Activated naive CD8-positive, alpha-beta T cell treated with anti-CD3 and anti-CD28 coated beads, Interleukin-2, amount 50 U/mL, for 24 hours (primary cell): ENCODE measurements around the gene BPIFA3.

ENCODE experiments used
- ATAC-seq: fragments of 150-1000 bp; cut with Tn5 transposase; one replicate; pipeline ENCODE4 v1.10.0; 2021
- DNase-seq: peaks from one replicate; pipeline ENCODE4 v3.0.0; 2021
- H3K27ac Mint-ChIP-seq: one replicate; pipeline ENCODE4 v1.8.0; 2021; ENCODE audit warnings: mild to moderate bottlenecking, mixed read lengths
- H3K27me3 Mint-ChIP-seq: one replicate; pipeline ENCODE4 v1.8.0; 2021; ENCODE audit warnings: mixed read lengths
- H3K36me3 Mint-ChIP-seq: one replicate; pipeline ENCODE4 v1.8.0; 2021; ENCODE audit warnings: low read depth, mixed read lengths
- H3K4me1 Mint-ChIP-seq: one replicate; pipeline ENCODE4 v1.8.0; 2021; ENCODE audit warnings: mixed read lengths
- H3K4me3 Mint-ChIP-seq: one replicate; pipeline ENCODE4 v1.8.0; 2021; ENCODE audit warnings: mild to moderate bottlenecking, moderate library complexity, mixed read lengths
- H3K9me3 Mint-ChIP-seq: one replicate; pipeline ENCODE4 v1.8.0; 2021; ENCODE audit warnings: mixed read lengths

BPIFA3 gene

GRCh38 chr20:33236351-33236750 is 19.2 kb downstream of the BPIFA3 start:
- H3K9me3 Mint-ChIP-seq, result no peaks in the 10 kb centered on the region
- no peak for ATAC-seq
- H3K36me3 Mint-ChIP-seq, result no peaks in the 10 kb centered on the region

GRCh38 chr20:33237989-33238388 is 20.8 kb downstream of the BPIFA3 start:
- DNase-seq (no peak), ATAC-seq (no peak)
- no peaks in the 10 kb centered on the region for H3K4me1 Mint-ChIP-seq
- H3K4me3 Mint-ChIP-seq, result no peak overlapping the region
- H3K27me3 Mint-ChIP-seq, result peaks cover 13% of the 10 kb centered on the region
- H3K27ac Mint-ChIP-seq, result no peak overlapping the region
- H3K9me3 Mint-ChIP-seq, result no peaks in the 10 kb centered on the region
- no peaks in the 10 kb centered on the region for H3K36me3 Mint-ChIP-seq

More at GRCh38 chr20:33236351-33236750, 19.2 kb downstream of the BPIFA3 start:
- H3K27ac Mint-ChIP-seq, result no peak overlapping the region
- H3K4me1 Mint-ChIP-seq, result no peaks in the 10 kb centered on the region
- DNase-seq, result no peak
- no peak overlapping the region for H3K4me3 Mint-ChIP-seq
- peaks cover 11% of the 10 kb centered on the region for H3K27me3 Mint-ChIP-seq

- H3K9me3 Mint-ChIP-seq, result no peaks in the 10 kb centered on the region
- H3K27me3 Mint-ChIP-seq, result peaks cover 13% of the 10 kb centered on the region
- no peak overlapping the region for H3K27ac Mint-ChIP-seq
- no peaks in the 10 kb centered on the region for H3K4me1 Mint-ChIP-seq
- DNase-seq (no peak), ATAC-seq (no peak)
- no peaks in the 10 kb centered on the region for H3K36me3 Mint-ChIP-seq
- no peak overlapping the region for H3K4me3 Mint-ChIP-seq
Measured at GRCh38 chr20:33239418-33239817, 22.3 kb downstream of the BPIFA3 start.

GRCh38 chr20:33239979-33240736 is 23.0 kb downstream of the BPIFA3 start:
- no peaks in the 10 kb centered on the region for H3K9me3 Mint-ChIP-seq
- H3K27me3 Mint-ChIP-seq, result peaks cover 13% of the 10 kb centered on the region
- DNase-seq (no peak), ATAC-seq (no peak)
- no peak overlapping the region for H3K27ac Mint-ChIP-seq
- no peaks in the 10 kb centered on the region for H3K36me3 Mint-ChIP-seq
- H3K4me3 Mint-ChIP-seq, result no peak overlapping the region
- H3K4me1 Mint-ChIP-seq, result no peaks in the 10 kb centered on the region

GRCh38 chr20:33240923-33241322 is 23.8 kb downstream of the BPIFA3 start:
- ATAC-seq (no peak), DNase-seq (no peak)
- Mint-ChIP-seq H3K4me3 (no peak overlapping the region), H3K27ac (no peak overlapping the region), H3K36me3 (no peaks in the 10 kb centered on the region), H3K4me1 (no peaks in the 10 kb centered on the region), H3K27me3 (peaks cover 10% of the 10 kb centered on the region), H3K9me3 (no peaks in the 10 kb centered on the region)

- Mint-ChIP-seq H3K9me3 (no peaks in the 10 kb centered on the region), H3K27me3 (peaks cover 5% of the 10 kb centered on the region)
Measured at GRCh38 chr20:33242319-33243100, 25.4 kb downstream of the BPIFA3 start.

GRCh38 chr20:33246077-33246476 is 28.9 kb downstream of the BPIFA3 start:
- Mint-ChIP-seq H3K9me3 (no peaks in the 10 kb centered on the region), H3K4me3 (no peak overlapping the region)

More at GRCh38 chr20:33242319-33243100, 25.4 kb downstream of the BPIFA3 start:
- ATAC-seq (no peak), DNase-seq (no peak)
- no peaks in the 10 kb centered on the region for H3K36me3 Mint-ChIP-seq
- H3K4me3 Mint-ChIP-seq, result no peak overlapping the region
- H3K27ac Mint-ChIP-seq, result no peak overlapping the region
- H3K4me1 Mint-ChIP-seq, result no peaks in the 10 kb centered on the region

GRCh38 chr20:33249456-33249855 is 32.3 kb downstream of the BPIFA3 start:
- H3K9me3 Mint-ChIP-seq, result no peaks in the 10 kb centered on the region
- ATAC-seq (no peak), DNase-seq (no peak)
- no peaks in the 10 kb centered on the region for H3K4me1 Mint-ChIP-seq
- no peaks in the 10 kb centered on the region for H3K36me3 Mint-ChIP-seq
- no peak overlapping the region for H3K4me3 Mint-ChIP-seq
- no peak overlapping the region for H3K27ac Mint-ChIP-seq
- H3K27me3 Mint-ChIP-seq, result peaks cover 1% of the 10 kb centered on the region

More at GRCh38 chr20:33246077-33246476, 28.9 kb downstream of the BPIFA3 start:
- DNase-seq (no peak), ATAC-seq (no peak)
- Mint-ChIP-seq H3K36me3 (no peaks in the 10 kb centered on the region), H3K27me3 (peaks cover 2% of the 10 kb centered on the region), H3K4me1 (no peaks in the 10 kb centered on the region), H3K27ac (no peak overlapping the region)

GRCh38 chr20:33250666-33251065 is 33.5 kb downstream of the BPIFA3 start:
- DNase-seq (no peak), ATAC-seq (no peak)
- Mint-ChIP-seq H3K27ac (no peak overlapping the region), H3K4me3 (no peak overlapping the region), H3K27me3 (peaks cover 1% of the 10 kb centered on the region), H3K9me3 (no peaks in the 10 kb centered on the region), H3K4me1 (no peaks in the 10 kb centered on the region), H3K36me3 (no peaks in the 10 kb centered on the region)

GRCh38 chr20:33251496-33251895 is 34.3 kb downstream of the BPIFA3 start:
- no peaks in the 10 kb centered on the region for H3K4me1 Mint-ChIP-seq

GRCh38 chr20:33252460-33252859 is 35.3 kb downstream of the BPIFA3 start:
- H3K4me3 Mint-ChIP-seq, result no peak overlapping the region
- DNase-seq, result no peak

More at GRCh38 chr20:33251496-33251895, 34.3 kb downstream of the BPIFA3 start:
- no peak for DNase-seq
- peaks cover 5% of the 10 kb centered on the region for H3K27me3 Mint-ChIP-seq
- H3K27ac Mint-ChIP-seq, result no peak overlapping the region
- H3K4me3 Mint-ChIP-seq, result no peak overlapping the region
- ATAC-seq, result no peak
- H3K9me3 Mint-ChIP-seq, result no peaks in the 10 kb centered on the region
- no peaks in the 10 kb centered on the region for H3K36me3 Mint-ChIP-seq

GRCh38 chr20:33255005-33255404 is 37.9 kb downstream of the BPIFA3 start:
- Mint-ChIP-seq H3K4me3 (no peak overlapping the region), H3K36me3 (no peaks in the 10 kb centered on the region), H3K9me3 (no peaks in the 10 kb centered on the region), H3K4me1 (no peaks in the 10 kb centered on the region), H3K27me3 (peaks cover 7% of the 10 kb centered on the region), H3K27ac (no peak overlapping the region)
- ATAC-seq, result no peak
- no peak for DNase-seq

More at GRCh38 chr20:33252460-33252859, 35.3 kb downstream of the BPIFA3 start:
- Mint-ChIP-seq H3K36me3 (no peaks in the 10 kb centered on the region), H3K4me1 (no peaks in the 10 kb centered on the region), H3K9me3 (no peaks in the 10 kb centered on the region), H3K27ac (no peak overlapping the region), H3K27me3 (peaks cover 5% of the 10 kb centered on the region)
- no peak for ATAC-seq

GRCh38 chr20:33257237-33257636 is 40.1 kb downstream of the BPIFA3 start:
- Mint-ChIP-seq H3K36me3 (no peaks in the 10 kb centered on the region), H3K27me3 (peaks cover 15% of the 10 kb centered on the region), H3K9me3 (no peaks in the 10 kb centered on the region), H3K4me3 (no peak overlapping the region), H3K4me1 (no peaks in the 10 kb centered on the region), H3K27ac (no peak overlapping the region)
- DNase-seq (no peak), ATAC-seq (no peak)

- peaks cover 13% of the 10 kb centered on the region for H3K27me3 Mint-ChIP-seq
- H3K4me1 Mint-ChIP-seq, result no peaks in the 10 kb centered on the region
- H3K36me3 Mint-ChIP-seq, result no peaks in the 10 kb centered on the region
Measured at GRCh38 chr20:33259371-33259770, 42.2 kb downstream of the BPIFA3 start.

GRCh38 chr20:33261465-33261864 is 44.3 kb downstream of the BPIFA3 start:
- Mint-ChIP-seq H3K27ac (no peak overlapping the region), H3K36me3 (no peaks in the 10 kb centered on the region), H3K4me1 (no peaks in the 10 kb centered on the region), H3K27me3 (peaks cover 10% of the 10 kb centered on the region), H3K9me3 (no peaks in the 10 kb centered on the region), H3K4me3 (no peak overlapping the region)
- DNase-seq, result no peak
- no peak for ATAC-seq

More at GRCh38 chr20:33259371-33259770, 42.2 kb downstream of the BPIFA3 start:
- Mint-ChIP-seq H3K27ac (no peak overlapping the region), H3K9me3 (no peaks in the 10 kb centered on the region), H3K4me3 (no peak overlapping the region)
- DNase-seq (no peak), ATAC-seq (no peak)
